Nasal cavity respiratory epithelium epithelial cell of viscerocranial mucosa (primary cell): ENCODE measurements around the gene PRKCE. TPM values are rescaled to one million over a fixed set of nuclear protein-coding genes. Genes with fewer than 3 reads are reported as not detected.

ENCODE experiments used
- total RNA-seq: library from RNA; depleted of rRNA; stranded (reverse); fragments of >200 nt; gene quantifications from 2 replicates; pipeline ENCODE4 v1.2.3, GENCODE V29; 2014

PRKCE gene
- 8.5 and 14.7 TPM in 2 replicates for total RNA-seq

DNA sequence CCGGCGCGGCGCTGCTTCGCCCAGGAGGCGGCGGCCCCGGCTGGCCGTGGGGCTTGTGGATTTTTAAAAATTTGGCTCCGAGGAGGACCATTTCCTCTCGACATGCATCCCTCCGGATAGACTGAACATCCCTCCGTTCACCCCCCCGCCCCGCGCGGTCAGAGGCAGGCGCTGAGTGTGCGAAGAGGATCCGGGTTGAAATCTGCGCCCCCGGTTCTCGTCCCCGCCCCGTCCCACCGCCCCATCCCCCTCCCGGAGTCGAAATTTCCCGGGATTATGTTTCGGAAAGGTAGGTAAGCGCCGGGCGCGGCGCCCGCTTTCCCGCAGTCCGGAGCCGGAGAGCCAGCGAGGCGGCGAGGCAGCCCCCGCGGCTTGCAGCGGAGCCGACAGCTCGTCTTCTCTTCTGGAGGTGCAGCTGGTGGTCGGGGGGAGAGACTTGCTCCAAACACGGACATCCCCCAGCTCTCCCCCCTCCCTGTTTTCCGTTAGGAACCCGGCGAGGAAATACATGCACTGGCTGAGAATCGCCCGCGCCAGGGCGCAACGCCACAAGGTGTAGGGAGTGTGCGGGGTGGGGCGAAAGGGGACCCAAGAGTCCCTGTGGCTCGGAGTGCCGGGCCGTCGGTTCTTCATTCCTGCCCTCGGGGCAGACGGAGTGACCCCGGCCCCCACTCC is at the start of gene PRKCE:
TSS of gene PRKCE (plus strand) at position 261 of the 675 bp plus-strand sequence.

DNA sequence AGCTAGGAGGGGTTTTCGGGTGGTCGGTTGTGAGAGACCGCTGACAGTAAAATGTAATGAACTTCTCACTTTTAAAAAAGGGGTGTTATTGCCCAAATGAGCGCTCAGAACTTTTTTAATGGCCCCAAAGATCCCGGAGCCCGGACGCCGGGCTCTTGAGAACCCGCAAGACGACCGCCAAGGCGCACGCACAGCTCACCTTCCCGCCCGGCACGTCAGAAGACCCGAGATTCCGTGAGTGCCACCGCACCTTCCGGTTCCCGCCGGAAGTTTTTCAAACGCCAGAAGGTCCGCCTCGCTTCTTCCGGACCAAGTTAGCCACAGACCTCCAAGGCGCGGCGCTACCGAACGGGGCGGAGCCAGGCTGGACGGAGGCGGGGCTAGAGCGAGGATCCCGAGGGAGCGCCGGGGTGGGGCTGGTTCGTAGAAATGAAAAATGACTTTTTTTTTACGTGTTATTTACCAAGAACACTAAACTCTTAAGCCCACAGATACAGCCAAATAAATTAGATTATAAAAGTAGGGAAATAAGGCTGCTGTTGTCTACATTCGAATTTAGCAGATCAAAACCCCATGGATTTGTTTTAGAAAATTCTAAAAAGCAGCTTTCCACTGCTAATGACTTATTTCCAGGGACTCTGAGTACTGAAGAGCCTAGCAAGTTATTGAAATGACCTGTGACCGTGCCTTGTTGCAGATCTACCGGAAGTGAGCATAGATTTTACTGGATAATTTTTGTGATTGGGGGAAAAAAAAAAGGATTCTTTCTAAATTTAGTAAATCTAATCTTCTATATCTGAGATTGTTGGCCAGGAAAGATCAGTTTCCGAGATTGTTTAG is 40.2 kb upstream of the PRKCE start, which contains the start of gene SRBD1:
TSS of gene SRBD1 (minus strand) at position 248 of the 840 bp plus-strand sequence. CDS start 5,826 bp downstream, outside the sequence.

Other genes starting within 250 kb of the PRKCE start
- gene SRBD1, start 40.4 kb upstream of the PRKCE start, total RNA-seq: 11.7 and 18.5 TPM in 2 replicates